Lower leg skin (tissue), 3 donors: ENCODE measurements around the gene MAP2.

Experiments
- CTCF ChIP-seq, 3 donors: fragments of 450-650 bp; IDR thresholded peaks; one replicate each; pipeline ENCODE4 v1.5.1; 2016; ENCODE audit warnings: antibody characterized with exemption in 3 of 3, mild to moderate bottlenecking in 3 of 3, moderate library complexity in 2 of 3
- POLR2A ChIP-seq, 2 donors: fragments of 450-650 bp; IDR thresholded peaks; one replicate each; pipeline ENCODE4 v1.6.1; 2016 to 2017; ENCODE audit warnings: antibody characterized with exemption in 2 of 2, mild to moderate bottlenecking in 1 of 2, moderate library complexity in 1 of 2

DNA sequence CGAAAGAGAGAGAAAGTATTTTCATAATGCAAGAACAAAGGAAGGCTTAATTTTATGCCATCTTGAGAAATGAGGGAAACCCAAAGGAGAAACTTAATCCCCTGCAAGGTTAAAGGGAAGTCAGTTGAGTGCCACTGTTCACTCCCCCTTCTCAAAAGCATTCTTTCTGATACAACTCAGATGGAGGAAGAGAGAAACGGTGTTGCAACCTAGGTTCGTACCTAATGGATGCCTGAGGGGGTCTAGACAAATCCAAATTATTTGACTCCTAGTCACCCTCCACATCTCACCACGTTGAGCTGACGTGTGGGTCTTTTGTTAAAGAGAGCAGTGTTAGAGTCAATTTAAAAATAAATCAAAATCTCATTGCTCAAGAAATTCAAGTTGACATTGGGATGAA is 295.2 kb downstream of the MAP2 start:
- no peak for TF ChIP-seq CTCF (IDR thresholded peaks at IDR 0.05)
- TF ChIP-seq POLR2A (IDR thresholded peaks at IDR 0.05), result no peak
